LNCAP (cell line): ENCODE data around the gene EFNB1.

Experiments used
- TF ChIP-seq, protein P1 (sequence below): fragments of 450-650 bp; IDR thresholded peaks from 2 replicates; pipeline ENCODE4 v1.5.1; 2017; ENCODE audit warnings: mild to moderate bottlenecking

EFNB1 gene

DNA sequence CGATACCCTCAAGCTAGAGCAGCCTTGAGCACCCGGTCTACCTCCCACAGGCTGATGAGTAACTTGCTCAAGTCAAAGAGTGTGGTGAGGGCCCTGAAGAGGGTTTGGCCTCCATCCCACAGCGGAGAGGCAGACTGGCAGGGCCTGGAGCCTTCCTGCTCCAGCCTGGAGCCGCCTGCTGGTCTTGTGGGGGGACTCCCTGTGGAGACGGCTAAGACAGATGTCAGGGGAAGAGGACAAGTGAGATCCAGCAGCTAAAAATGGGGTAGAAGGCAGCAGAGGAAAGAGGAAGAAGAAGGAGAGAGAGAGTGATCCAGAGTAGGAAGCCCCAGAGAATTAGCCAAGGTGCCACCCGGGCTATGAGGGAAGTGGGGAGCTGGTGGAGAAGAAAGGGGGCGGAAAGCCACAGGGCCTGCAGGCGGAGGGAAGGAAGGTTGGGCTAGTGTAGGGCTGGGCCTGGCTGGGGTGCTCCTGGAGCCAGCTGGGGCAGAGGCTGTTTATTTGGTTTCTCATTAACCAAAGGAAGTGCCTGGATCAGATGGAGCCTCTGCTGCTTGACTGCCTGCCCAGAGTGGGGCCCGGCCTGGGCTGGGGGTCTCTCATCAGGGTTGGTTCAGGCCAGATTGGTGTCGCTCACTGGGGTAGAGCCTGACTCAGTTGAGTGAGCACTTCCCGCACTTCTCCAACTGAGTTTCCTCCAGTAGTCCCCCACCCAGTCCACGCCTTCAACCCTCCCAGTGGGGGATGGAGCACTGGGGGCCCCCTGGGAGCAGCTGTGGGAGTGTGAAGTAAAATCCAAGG is 14.2 kb downstream of the EFNB1 start:
- TF ChIP-seq, protein P1, sequence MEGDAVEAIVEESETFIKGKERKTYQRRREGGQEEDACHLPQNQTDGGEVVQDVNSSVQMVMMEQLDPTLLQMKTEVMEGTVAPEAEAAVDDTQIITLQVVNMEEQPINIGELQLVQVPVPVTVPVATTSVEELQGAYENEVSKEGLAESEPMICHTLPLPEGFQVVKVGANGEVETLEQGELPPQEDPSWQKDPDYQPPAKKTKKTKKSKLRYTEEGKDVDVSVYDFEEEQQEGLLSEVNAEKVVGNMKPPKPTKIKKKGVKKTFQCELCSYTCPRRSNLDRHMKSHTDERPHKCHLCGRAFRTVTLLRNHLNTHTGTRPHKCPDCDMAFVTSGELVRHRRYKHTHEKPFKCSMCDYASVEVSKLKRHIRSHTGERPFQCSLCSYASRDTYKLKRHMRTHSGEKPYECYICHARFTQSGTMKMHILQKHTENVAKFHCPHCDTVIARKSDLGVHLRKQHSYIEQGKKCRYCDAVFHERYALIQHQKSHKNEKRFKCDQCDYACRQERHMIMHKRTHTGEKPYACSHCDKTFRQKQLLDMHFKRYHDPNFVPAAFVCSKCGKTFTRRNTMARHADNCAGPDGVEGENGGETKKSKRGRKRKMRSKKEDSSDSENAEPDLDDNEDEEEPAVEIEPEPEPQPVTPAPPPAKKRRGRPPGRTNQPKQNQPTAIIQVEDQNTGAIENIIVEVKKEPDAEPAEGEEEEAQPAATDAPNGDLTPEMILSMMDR, result no peak

GRCh38 chrX:68843992-68844391 is 15.2 kb downstream of the EFNB1 start:
- TF ChIP-seq, protein P1, result no peak

DNA sequence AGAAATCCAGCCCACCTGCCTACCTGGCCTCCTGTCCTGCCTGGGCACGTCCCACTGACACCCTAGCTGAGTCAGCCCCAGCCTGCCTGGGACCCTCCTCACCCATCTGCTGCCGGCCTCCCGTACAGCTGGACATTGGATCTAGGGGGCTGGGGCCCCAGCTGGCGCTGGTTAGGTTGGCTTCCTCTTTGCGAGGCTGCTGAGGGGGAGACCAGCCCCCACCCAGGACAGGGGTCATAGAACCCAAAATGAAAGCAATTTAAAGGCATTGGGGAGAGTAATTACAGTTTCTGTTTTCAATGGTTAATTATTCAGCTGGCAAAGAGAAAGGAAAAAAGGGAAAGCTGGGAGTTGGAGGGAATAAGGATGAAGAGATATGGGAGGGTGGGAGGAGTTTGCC is 15.8 kb downstream of the EFNB1 start:
- TF ChIP-seq, protein P1, result no peak

DNA sequence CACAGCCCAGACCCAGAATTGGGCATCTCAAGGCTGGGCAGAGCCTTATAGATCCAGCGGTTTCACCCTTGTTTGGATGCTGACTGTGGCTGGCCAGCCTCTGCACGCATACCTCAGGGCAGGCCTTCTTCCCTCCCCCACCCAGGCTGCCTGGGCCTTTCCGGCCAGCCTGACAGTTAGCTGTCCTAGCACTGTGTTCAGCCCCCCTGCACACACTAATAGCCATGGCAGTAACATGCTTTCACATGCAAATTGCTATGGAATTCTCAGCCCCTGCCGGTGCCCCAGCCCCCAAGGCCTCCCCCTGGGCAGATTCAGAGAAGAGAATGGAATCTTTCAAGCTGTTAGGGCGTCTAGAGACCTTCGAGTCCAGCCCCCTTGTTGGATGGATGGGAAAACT is 17.7 kb downstream of the EFNB1 start:
- TF ChIP-seq, protein P1, result no peak

DNA sequence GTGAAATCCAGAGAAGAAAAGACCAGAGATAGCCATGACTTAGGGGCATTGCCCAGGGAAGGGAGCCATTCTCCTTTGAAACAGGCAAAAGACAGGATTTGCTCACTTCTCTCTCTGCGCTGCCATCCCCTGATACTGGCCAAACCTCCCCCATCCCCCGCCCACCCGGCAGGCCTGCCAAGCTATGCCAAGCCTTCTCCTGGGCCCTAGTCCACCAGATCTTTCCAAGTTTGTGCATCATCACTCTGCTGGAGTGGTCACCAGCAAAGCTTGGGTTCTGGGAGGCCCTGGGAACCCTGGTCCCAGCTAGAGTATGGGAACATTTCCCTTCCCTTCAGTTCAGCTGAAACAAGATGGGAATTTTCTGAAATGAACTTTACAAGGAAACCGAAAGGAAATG is 18.4 kb downstream of the EFNB1 start:
- TF ChIP-seq, protein P1, result no peak

DNA sequence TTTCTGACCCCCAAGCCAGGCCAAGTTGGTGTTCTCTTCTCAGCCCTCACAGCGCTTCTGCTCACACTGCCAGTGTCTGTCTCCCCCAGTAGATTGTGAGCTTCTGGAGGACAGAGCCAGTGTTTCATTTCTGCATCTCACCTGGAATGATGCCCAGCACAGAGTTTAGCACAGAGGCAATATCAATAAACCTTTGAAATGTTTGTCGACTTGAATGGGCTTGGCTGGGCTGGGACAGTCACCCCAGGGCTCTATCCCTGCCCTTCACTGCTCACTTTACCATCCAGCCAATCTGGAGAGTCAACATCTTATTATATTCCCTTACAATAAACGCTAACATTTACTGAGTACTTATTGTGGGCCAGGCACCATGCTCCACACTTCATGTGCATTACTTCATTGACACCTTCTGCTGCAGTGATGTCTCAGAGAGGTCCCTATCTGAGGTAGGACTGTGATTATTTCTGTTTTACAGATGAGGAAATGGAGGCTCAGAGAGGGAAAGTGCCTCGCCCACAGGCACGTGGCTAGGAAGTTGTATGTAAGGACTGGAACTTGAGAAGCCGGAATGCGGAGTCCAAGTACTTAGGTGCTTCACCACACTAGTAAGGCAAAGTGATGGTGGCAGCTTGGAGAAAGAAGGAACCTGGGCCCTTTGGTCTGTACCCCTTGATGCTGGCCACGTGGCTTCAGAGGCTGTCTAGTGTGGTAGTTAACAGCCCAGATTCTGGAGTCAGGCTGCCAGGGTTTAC is 19.5 kb downstream of the EFNB1 start:
- TF ChIP-seq, protein P1, result no peak

GRCh38 chrX:68851082-68851481 is 22.3 kb downstream of the EFNB1 start:
- TF ChIP-seq, protein P1, result no peak
